GM12891 (cell line): ENCODE results near the gene GAGE12H.
"Not testable (repeated sequence)": the region's sequence is repeated elsewhere in the genome, so short reads cannot be mapped to it uniquely, and the experiment has no call there.

Experiments used
- PAX5 ChIP-seq: IDR thresholded peaks from 2 replicates; pipeline ENCODE4 v1.6.1; 2011; ENCODE audit warnings: low read length, moderate library complexity, mild to moderate bottlenecking; ENCODE audit not compliant: insufficient read depth, severe bottlenecking
- POLR2A ChIP-seq: IDR thresholded peaks from 2 replicates; pipeline ENCODE4 v1.6.1; 2011; ENCODE audit warnings: low read depth, low read length, control low read depth
- POLR2AphosphoS5 ChIP-seq: IDR thresholded peaks from 2 replicates; pipeline ENCODE4 v1.6.1; 2011; ENCODE audit warnings: low read depth, low read length, control low read depth
- POU2F2 ChIP-seq: IDR thresholded peaks from 2 replicates; pipeline ENCODE4 v1.6.1; 2011; ENCODE audit warnings: low read depth, mild to moderate bottlenecking, control low read depth, low read length, moderate library complexity
- SPI1 ChIP-seq: IDR thresholded peaks from 2 replicates; pipeline ENCODE4 v1.6.1; 2011; ENCODE audit warnings: low read depth, low read length, control low read depth
- TAF1 ChIP-seq: IDR thresholded peaks from 2 replicates; pipeline ENCODE4 v1.6.1; 2011; ENCODE audit warnings: low read depth, low read length, control low read depth

GRCh38 chrX:49541433-49541832 lies 38.3 kb upstream of the GAGE12H start, which contains the start of gene GAGE12D:
- not testable (repeated sequence) for TF ChIP-seq TAF1, POLR2A, POU2F2, POLR2AphosphoS5, PAX5, SPI1
